ENCODE results near the gene A1CF.
"Not testable (repeated sequence)": the region's sequence is repeated elsewhere in the genome, so short reads cannot be mapped to it uniquely, and the experiment has no call there.

Gene A1CF

GRCh38 chr10:50782017-50782416 is 103.4 kb downstream of the A1CF start:
- DNase-seq = not testable (repeated sequence)

- not testable (repeated sequence) for DNase-seq
These were observed 105.4 kb downstream of the A1CF start for GRCh38 chr10:50780036-50780435.

GRCh38 chr10:50774868-50775267 is 110.6 kb downstream of the A1CF start:
- not testable (repeated sequence) for DNase-seq

GRCh38 chr10:50772042-50772441 is 113.4 kb downstream of the A1CF start:
- DNase-seq = not testable (repeated sequence)

- not testable (repeated sequence) for DNase-seq
These were observed 118.5 kb downstream of the A1CF start for GRCh38 chr10:50766774-50767513.

Data from NCI-H510A treated with DMSO at 0.1 percent for 48 hours (cell line).